PC-9 (cell line): ENCODE measurements around the gene DLK1. TPM values are rescaled to one million over a fixed set of nuclear protein-coding genes. Genes with fewer than 3 reads are reported as not detected.

Experiments
- BruUV-seq: library from RNA; stranded (reverse); fragments of 400-500 nt; replicated peaks from 2 replicates; lab custom pipeline; 2021; lab: Mats Ljungman, UMichigan
- CTCF ChIA-PET: fragments of 300-600 bp; sonication (Branson Sonifier 250); formaldehyde crosslinking; loops from one replicate; lab custom pipeline; 2022; ENCODE audit warnings: antibody characterized with exemption; lab: Charles Lee
- POLR2A ChIA-PET: fragments of 300-600 bp; sonication (Branson Sonifier 250); formaldehyde crosslinking; loops from one replicate; lab custom pipeline; 2022; ENCODE audit warnings: antibody characterized with exemption; ENCODE audit not compliant: unreplicated experiment; lab: Charles Lee
- DNase-seq, 2 experiments: peaks; one replicate each; pipeline versions ENCODE4 v3.0.0 to v3.0.0-alpha.2; 2015 to 2022; ENCODE audit warnings: mixed read lengths in 1 of 2
- H2AFZ ChIP-seq: fragments of 200-600 bp; sonication (generic); 2 replicates; pipeline ENCODE4 v1.8.1; 2017; ENCODE audit warnings: antibody characterized with exemption
- H3F3A ChIP-seq: fragments of 200-600 bp; sonication (generic); 2 replicates; pipeline ENCODE4 v1.8.1; 2017; ENCODE audit warnings: antibody characterized with exemption, mild to moderate bottlenecking, low read depth; ENCODE audit not compliant: insufficient read depth
- H3K27ac ChIP-seq: fragments of 200-600 bp; sonication (generic); 2 replicates; pipeline ENCODE4 v1.6.1; 2016; ENCODE audit warnings: mixed run types
- H3K27me3 ChIP-seq: fragments of 200-600 bp; sonication (generic); 2 replicates; pipeline ENCODE4 v1.6.1; 2016; ENCODE audit warnings: low read depth, mixed run types; ENCODE audit not compliant: insufficient read depth
- H3K36me3 ChIP-seq: fragments of 200-600 bp; sonication (generic); 2 replicates; pipeline ENCODE4 v1.6.1; 2016; ENCODE audit warnings: low read depth, mixed run types
- H3K4me1 ChIP-seq: fragments of 200-600 bp; sonication (generic); replicated peaks from 2 replicates; pipeline ENCODE4 v1.6.1; 2016; ENCODE audit warnings: mixed run types; ENCODE audit not compliant: insufficient read depth
- H3K4me2 ChIP-seq: fragments of 200-600 bp; sonication (generic); 2 replicates; pipeline ENCODE4 v1.6.1; 2017; ENCODE audit warnings: mixed run types
- H3K4me3 ChIP-seq: fragments of 200-600 bp; sonication (generic); 2 replicates; pipeline ENCODE4 v1.6.1; 2016; ENCODE audit warnings: mixed run types
- H3K79me2 ChIP-seq: fragments of 200-600 bp; sonication (generic); 2 replicates; pipeline ENCODE4 v1.6.1; 2017; ENCODE audit warnings: low read depth, mixed run types
- H3K9me2 ChIP-seq: fragments of 200-600 bp; sonication (generic); 2 replicates; pipeline ENCODE4 v1.8.1; 2017; ENCODE audit warnings: mild to moderate bottlenecking; ENCODE audit not compliant: insufficient read depth
- H3K9me3 ChIP-seq: fragments of 200-600 bp; sonication (generic); 2 replicates; pipeline ENCODE4 v1.8.1; 2016; ENCODE audit warnings: low read depth; ENCODE audit not compliant: insufficient read depth
- H4K20me1 ChIP-seq: fragments of 200-600 bp; sonication (generic); 2 replicates; pipeline ENCODE4 v1.8.1; 2017; ENCODE audit not compliant: insufficient read depth
- EZH2 ChIP-seq: fragments of 200-600 bp; sonication (generic); IDR thresholded peaks from 2 replicates; pipeline ENCODE4 v1.8.0; 2017; ENCODE audit warnings: antibody characterized with exemption, low read depth
- intact Hi-C: fragments of 100-400 bp; cut with micrococcal nuclease; formaldehyde crosslinking; loops from one replicate; pipeline ENCODE4 v1.10.0; 2022; ENCODE audit not compliant: unreplicated experiment
- total RNA-seq: library from RNA; stranded (reverse); gene quantifications from 2 replicates; pipeline ENCODE4 v1.2.3, GENCODE V29; 2021
- TF ChIP-seq, protein P1 (sequence below): fragments of 200-600 bp; sonication (generic); conservative IDR thresholded peaks from 2 replicates; pipeline ENCODE4 v1.6.1; 2017; ENCODE audit warnings: mixed run types, antibody characterized with exemption, mild to moderate bottlenecking, moderate library complexity

DLK1 gene
- total RNA-seq, 1 experiment from 2014 or later: not detected

GRCh38 chr14:100767003-100767787 is 40.5 kb downstream of the DLK1 start:
- no peaks in the 10 kb centered on the region for H4K20me1 ChIP-seq
- CTCF ChIA-PET: no interaction called here
- intact Hi-C loops: no loop called here
- POLR2A ChIA-PET: no interaction called here
- H3K9me3 ChIP-seq: no peaks in the 10 kb centered on the region
- H3K9me2 ChIP-seq: no peaks in the 10 kb centered on the region
- H3K4me1 ChIP-seq: no peaks in the 10 kb centered on the region
- H3K27ac ChIP-seq: no peak overlapping the region
- no peak for DNase-seq
- H3K4me2 ChIP-seq: no peak overlapping the region
- no peak overlapping the region for H2AFZ ChIP-seq
- no peaks in the 10 kb centered on the region for H3K79me2 ChIP-seq
- H3K36me3 ChIP-seq: no peaks in the 10 kb centered on the region
- TF ChIP-seq, protein P1, sequence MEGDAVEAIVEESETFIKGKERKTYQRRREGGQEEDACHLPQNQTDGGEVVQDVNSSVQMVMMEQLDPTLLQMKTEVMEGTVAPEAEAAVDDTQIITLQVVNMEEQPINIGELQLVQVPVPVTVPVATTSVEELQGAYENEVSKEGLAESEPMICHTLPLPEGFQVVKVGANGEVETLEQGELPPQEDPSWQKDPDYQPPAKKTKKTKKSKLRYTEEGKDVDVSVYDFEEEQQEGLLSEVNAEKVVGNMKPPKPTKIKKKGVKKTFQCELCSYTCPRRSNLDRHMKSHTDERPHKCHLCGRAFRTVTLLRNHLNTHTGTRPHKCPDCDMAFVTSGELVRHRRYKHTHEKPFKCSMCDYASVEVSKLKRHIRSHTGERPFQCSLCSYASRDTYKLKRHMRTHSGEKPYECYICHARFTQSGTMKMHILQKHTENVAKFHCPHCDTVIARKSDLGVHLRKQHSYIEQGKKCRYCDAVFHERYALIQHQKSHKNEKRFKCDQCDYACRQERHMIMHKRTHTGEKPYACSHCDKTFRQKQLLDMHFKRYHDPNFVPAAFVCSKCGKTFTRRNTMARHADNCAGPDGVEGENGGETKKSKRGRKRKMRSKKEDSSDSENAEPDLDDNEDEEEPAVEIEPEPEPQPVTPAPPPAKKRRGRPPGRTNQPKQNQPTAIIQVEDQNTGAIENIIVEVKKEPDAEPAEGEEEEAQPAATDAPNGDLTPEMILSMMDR: no peak
- TF ChIP-seq EZH2: no peak
- BruUV-seq: no TSS peak
- no peaks in the 10 kb centered on the region for H3F3A ChIP-seq
- H3K27me3 ChIP-seq: peaks cover 75% of the 10 kb centered on the region
- no peak overlapping the region for H3K4me3 ChIP-seq

GRCh38 chr14:100767788-100768536 is 41.3 kb downstream of the DLK1 start:
- intact Hi-C loops: no loop called here

More at GRCh38 chr14:100767788-100768536, 41.3 kb downstream of the DLK1 start:
- no peaks in the 10 kb centered on the region for H3K9me3 ChIP-seq
- no peaks in the 10 kb centered on the region for H4K20me1 ChIP-seq
- no peak overlapping the region for H3K4me2 ChIP-seq
- BruUV-seq: no TSS peak
- H3K27ac ChIP-seq: no peak overlapping the region
- H2AFZ ChIP-seq: no peak overlapping the region
- CTCF ChIA-PET: no interaction called here
- H3K9me2 ChIP-seq: no peaks in the 10 kb centered on the region
- no peak for TF ChIP-seq EZH2
- TF ChIP-seq, protein P1: no peak
- DNase-seq: no peak
- H3F3A ChIP-seq: no peaks in the 10 kb centered on the region
- no peaks in the 10 kb centered on the region for H3K79me2 ChIP-seq
- no peak overlapping the region for H3K4me3 ChIP-seq
- no peaks in the 10 kb centered on the region for H3K4me1 ChIP-seq
- POLR2A ChIA-PET: no interaction called here
- H3K27me3 ChIP-seq: peaks cover 83% of the 10 kb centered on the region
- no peaks in the 10 kb centered on the region for H3K36me3 ChIP-seq
